HCT116 (cell line): ENCODE measurements around the gene NKRF. TPM values are rescaled to one million over a fixed set of nuclear protein-coding genes. Genes with fewer than 3 reads are reported as not detected.

ENCODE experiments used
- ATAC-seq: fragments of 200-7000 bp; cut with Tn5 transposase; 2 replicates; pipeline ENCODE4 v1.9.1; 2020; ENCODE audit warnings: mild to moderate bottlenecking, moderate library complexity
- Bru-seq: library from RNA; stranded (reverse); fragments of 400-500 nt; gene quantifications from one replicate; lab custom pipeline; 2021; lab: Mats Ljungman, UMichigan
- BruChase-seq, 2 experiments: library from RNA; stranded (reverse); fragments of 400-500 nt; gene quantifications; one replicate each; lab custom pipeline; 2021; lab: Mats Ljungman, UMichigan
- BruUV-seq: library from RNA; stranded (reverse); fragments of 400-500 nt; replicated peaks from 2 replicates; lab custom pipeline; 2021; lab: Mats Ljungman, UMichigan
- CTCF ChIA-PET: fragments of 300-600 bp; sonication (Branson Sonifier 250); formaldehyde crosslinking; loops from one replicate; lab custom pipeline; 2021; ENCODE audit warnings: antibody characterized with exemption; lab: Charles Lee
- POLR2A ChIA-PET: fragments of 300-600, 350-600 bp; sonication (Branson Sonifier 250); formaldehyde crosslinking; loops from one replicate; lab custom pipeline; 2021; ENCODE audit warnings: antibody characterized with exemption; lab: Charles Lee
- RAD21 ChIA-PET, 2 experiments: fragments of 300-600 bp; sonication (Branson Sonifier 250); formaldehyde crosslinking; loops; one replicate each; lab custom pipeline; 2023; ENCODE audit warnings: low total read pairs in 2 of 2; ENCODE audit not compliant: uncharacterized antibody in 2 of 2, unreplicated experiment in 2 of 2, low non-redundant PET in 1 of 2; lab: Charles Lee
- DNase-seq: peaks from one replicate; pipeline ENCODE4 v3.0.0-alpha.2; 2010; ENCODE audit warnings: low read depth, low spot score
- H2AFZ ChIP-seq: fragments of 200-600 bp; shearing (Covaris generic), sonication (generic); 2 replicates; pipeline ENCODE4 v1.6.1; 2017; ENCODE audit warnings: low read depth, mixed run types, mixed read lengths, antibody characterized with exemption, low read length; ENCODE audit not compliant: poor library complexity, severe bottlenecking
- H3K27ac ChIP-seq: 2 replicates; pipeline ENCODE4 v1.5.1; 2012; ENCODE audit warnings: low read depth, low read length
- H3K27me3 ChIP-seq: fragments of 200-600 bp; sonication (generic); 2 replicates; pipeline ENCODE4 v1.6.1; 2016; ENCODE audit warnings: mixed run types, low read length, mixed read lengths; ENCODE audit not compliant: insufficient read depth
- H3K36me3 ChIP-seq, 2 experiments: fragments of 200-500 bp in 1 of 2; fragments of 200-600 bp in 1 of 2; sonication (Bioruptor generic) in 1 of 2; sonication (generic) in 1 of 2; 2 replicates each; pipeline versions ENCODE4 v1.5.1 to v1.6.1; 2014 to 2016; ENCODE audit warnings: low read length in 2 of 2, inconsistent platforms in 1 of 2, mixed read lengths in 1 of 2, mixed run types in 1 of 2; ENCODE audit not compliant: insufficient read depth in 2 of 2, control insufficient read depth in 1 of 2
- H3K4me1 ChIP-seq, 2 experiments: fragments of 200-600 bp in 1 of 2; sonication (generic) in 1 of 2; 2 replicates each; pipeline versions ENCODE4 v1.5.1 to v1.6.1; 2012 to 2017; ENCODE audit warnings: low read length in 2 of 2, inconsistent platforms in 1 of 2, mild to moderate bottlenecking in 1 of 2, mixed read lengths in 1 of 2, mixed run types in 1 of 2, moderate library complexity in 1 of 2; ENCODE audit not compliant: insufficient read depth in 2 of 2, control insufficient read depth in 1 of 2
- H3K4me2 ChIP-seq: fragments of 200-600 bp; sonication (generic); 2 replicates; pipeline ENCODE4 v1.6.1; 2017; ENCODE audit warnings: mixed run types, low read length, mixed read lengths
- H3K4me3 ChIP-seq, 2 experiments: fragments of 200-600 bp in 1 of 2; sonication (generic) in 1 of 2; replicated peaks in 1 of 2; 2 replicates each; pipeline ENCODE4 v1.5.1; 2011 to 2016; ENCODE audit warnings: low read length in 2 of 2, control low read depth in 1 of 2, low read depth in 1 of 2, mild to moderate bottlenecking in 1 of 2, mixed read lengths in 1 of 2, mixed run types in 1 of 2
- H3K79me2 ChIP-seq: fragments of 200-600 bp; sonication (generic); 2 replicates; pipeline ENCODE4 v1.6.1; 2017; ENCODE audit warnings: mild to moderate bottlenecking, mixed run types, low read length, moderate library complexity, mixed read lengths; ENCODE audit not compliant: insufficient read depth
- H3K9ac ChIP-seq: fragments of 200-600 bp; sonication (generic); 2 replicates; pipeline ENCODE4 v1.6.1; 2016; ENCODE audit warnings: low read length, mixed read lengths
- H3K9me2 ChIP-seq: fragments of 200-600 bp; sonication (generic), shearing (Covaris generic); 2 replicates; pipeline ENCODE4 v1.6.1; 2017; ENCODE audit warnings: mixed run types, mild to moderate bottlenecking, moderate library complexity; ENCODE audit not compliant: insufficient read depth
- H3K9me3 ChIP-seq, 2 experiments: fragments of 200-500 bp in 1 of 2; fragments of 200-600 bp in 1 of 2; sonication (Bioruptor generic) in 1 of 2; sonication (generic) in 1 of 2; 2 replicates each; pipeline ENCODE4 v1.6.1; 2014 to 2017; ENCODE audit warnings: low read length in 2 of 2, mixed read lengths in 2 of 2, inconsistent platforms in 1 of 2, low read depth in 1 of 2, mild to moderate bottlenecking in 1 of 2, mixed run types in 1 of 2, moderate library complexity in 1 of 2; ENCODE audit not compliant: control insufficient read depth in 1 of 2, insufficient read depth in 1 of 2
- H4K20me1 ChIP-seq: fragments of 200-600 bp; sonication (generic), shearing (Covaris generic); 2 replicates; pipeline ENCODE4 v1.6.1; 2017; ENCODE audit warnings: mixed run types, mild to moderate bottlenecking, moderate library complexity; ENCODE audit not compliant: insufficient read depth
- ATF3 ChIP-seq: IDR thresholded peaks from 2 replicates; pipeline ENCODE4 v1.6.1; 2012
- CBX3 ChIP-seq: IDR thresholded peaks from 2 replicates; pipeline ENCODE4 v1.6.1; 2012; ENCODE audit warnings: low read depth
- CEBPB ChIP-seq: IDR thresholded peaks from 2 replicates; pipeline ENCODE4 v1.6.1; 2012; ENCODE audit warnings: low read depth
- CTCF ChIP-seq, 3 experiments: fragments of 200-600 bp in 1 of 3; sonication (generic) in 1 of 3; IDR thresholded peaks in 2 of 3; conservative IDR thresholded peaks in 1 of 3; 2 replicates each; pipeline ENCODE4 v1.5.1; 2012 to 2017; ENCODE audit warnings: low read depth in 2 of 3, low read length in 2 of 3, antibody characterized with exemption in 1 of 3, borderline replicate concordance in 1 of 3, control low read depth in 1 of 3, mild to moderate bottlenecking in 1 of 3, mixed read lengths in 1 of 3, mixed run types in 1 of 3, moderate library complexity in 1 of 3; ENCODE audit not compliant: insufficient read depth in 1 of 3
- ELF1 ChIP-seq: IDR thresholded peaks from 2 replicates; pipeline ENCODE4 v1.6.1; 2012; ENCODE audit warnings: low read depth, borderline replicate concordance
- EZH2 ChIP-seq: fragments of 200-600 bp; sonication (generic); IDR thresholded peaks from 2 replicates; pipeline ENCODE4 v1.6.1; 2017; ENCODE audit warnings: antibody characterized with exemption, mixed run types
- EZH2phosphoT487 ChIP-seq: fragments of 200-600 bp; IDR thresholded peaks from 2 replicates; pipeline ENCODE4 v1.6.1; 2018; ENCODE audit warnings: antibody characterized with exemption, borderline replicate concordance
- FOSL1 ChIP-seq: IDR thresholded peaks from 2 replicates; pipeline ENCODE4 v1.6.1; 2012; ENCODE audit warnings: low read depth
- JUND ChIP-seq: IDR thresholded peaks from 2 replicates; pipeline ENCODE4 v1.6.1; 2012
- POLR2A ChIP-seq: IDR thresholded peaks from 2 replicates; pipeline ENCODE4 v1.7.0; 2011; ENCODE audit warnings: borderline replicate concordance; ENCODE audit not compliant: insufficient read depth, insufficient read length; ENCODE audit errors: extremely low read depth
- POLR2AphosphoS5 ChIP-seq: IDR thresholded peaks from 2 replicates; pipeline ENCODE4 v1.6.1; 2011; ENCODE audit warnings: mild to moderate bottlenecking, low read depth, low read length, moderate library complexity
- RAD21 ChIP-seq: IDR thresholded peaks from 2 replicates; pipeline ENCODE4 v1.6.1; 2012; ENCODE audit warnings: low read depth, mild to moderate bottlenecking
- REST ChIP-seq: IDR thresholded peaks from 2 replicates; pipeline ENCODE4 v1.6.1; 2012; ENCODE audit warnings: low read depth
- SIN3A ChIP-seq: IDR thresholded peaks from 2 replicates; pipeline ENCODE4 v1.6.1; 2012; ENCODE audit warnings: low read depth
- SP1 ChIP-seq: IDR thresholded peaks from 2 replicates; pipeline ENCODE4 v1.6.1; 2012; ENCODE audit warnings: low read depth
- SRF ChIP-seq: IDR thresholded peaks from 2 replicates; pipeline ENCODE4 v1.6.1; 2012; ENCODE audit warnings: low read depth
- TCF7L2 ChIP-seq: IDR thresholded peaks from 2 replicates; pipeline ENCODE4 v1.7.0; 2011; ENCODE audit warnings: borderline replicate concordance, inconsistent platforms; ENCODE audit not compliant: insufficient read depth, insufficient read length; ENCODE audit errors: extremely low read depth
- ZFX ChIP-seq: fragments of 450-650 bp; IDR thresholded peaks from 2 replicates; pipeline ENCODE4 v1.6.1; 2017
- ZNF274 ChIP-seq: fragments of 200-500 bp; sonication (Bioruptor generic); IDR thresholded peaks from 2 replicates; pipeline ENCODE4 v1.6.1; 2014; ENCODE audit warnings: mild to moderate bottlenecking, low read depth, low read length, inconsistent platforms
- intact Hi-C: fragments of 100-400 bp; cut with micrococcal nuclease; formaldehyde crosslinking; loops from 2 replicates; pipeline ENCODE4 v1.10.0; 2022
- long read RNA-seq: library from polyadenylated mRNA; unstranded; transcript quantifications from one replicate; pipeline ENCODE4 v2.0.0, GENCODE V29; 2021; ENCODE audit not compliant: unreplicated experiment
- polyA plus RNA-seq: library from polyadenylated mRNA; unstranded; fragments of >200 nt; gene quantifications from 2 replicates; pipeline ENCODE4 v1.2.1, GENCODE V29; 2012; ENCODE audit warnings: missing spikeins
- total RNA-seq: library from RNA; stranded (reverse); gene quantifications from one replicate; pipeline ENCODE4 v1.2.1, GENCODE V29; 2021; ENCODE audit not compliant: unreplicated experiment

The NKRF gene
- total RNA-seq (22.8 TPM), Bru-seq, nascent RNA (percentile 87 among the genes with signal in this experiment), BruChase-seq, experiment 1, labeled RNA remaining after a 6-hour chase (percentile 73 among the genes with signal in this experiment), BruChase-seq, experiment 2, labeled RNA remaining after a 2-hour chase (percentile 91 among the genes with signal in this experiment)
- 6.1 and 8.2 TPM in 2 replicates for polyA plus RNA-seq
- long read RNA-seq, transcript NKRF-201 (3 exons, 3,817 nt): major isoform, 26 of 36 reads
- long read RNA-seq, partial matches to known transcripts: 1 of 36 reads
- long read RNA-seq, other reads (novel, unspliced or antisense): 7 of 36 reads

- peak within 1 kb of the TSS; percentile 85 for H3K27ac ChIP-seq
- H3K9ac ChIP-seq: peak within 1 kb of the TSS; percentile 91
- H2AFZ ChIP-seq: peak within 1 kb of the TSS; percentile 32
- no peaks in the 10 kb centered on the region for H3K9me3 ChIP-seq
- BruUV-seq: TSS peak; percentile 93
- intact Hi-C loops: no loop called here
- H3K36me3 ChIP-seq: 0 out of 4 replicates have a peak, but pooled peaks cover 0 to 2% of the 10 kb centered on the region in 2 experiments
- ATAC-seq (peak; percentile 85), DNase-seq (peak; percentile 79)
- peak within 1 kb of the TSS; percentile 76 for H3K4me2 ChIP-seq
- POLR2A ChIA-PET: interaction anchor here (1.1 kb wide), 1 partner anchor 31 kb away, joined by 3 read pairs; no protein-coding TSS in a partner anchor
- peaks cover 45% of the 10 kb centered on the region for H3K79me2 ChIP-seq
- H4K20me1 ChIP-seq: no peaks in the 10 kb centered on the region
- no peaks in the 10 kb centered on the region for H3K27me3 ChIP-seq
- CTCF ChIA-PET: no interaction called here
- RAD21 ChIA-PET: no interaction called here
- peaks cover 6 to 14% of the 10 kb centered on the region in 2 experiments; a peak in 3 of 4 replicates for H3K4me1 ChIP-seq
- no peaks in the 10 kb centered on the region for H3K9me2 ChIP-seq
- peak within 1 kb of the TSS; percentile 75 to 77 for H3K4me3 ChIP-seq
- TF ChIP-seq CEBPB (no peak), TCF7L2 (no peak), REST (no peak), ZFX (no peak), POLR2A (peak; percentile 30), ELF1 (no peak), ATF3 (no peak), EZH2phosphoT487 (no peak), JUND (no peak), SIN3A (peak; percentile 41; the same call in 1 of the 2 replicates), SP1 (no peak), SRF (no peak), POLR2AphosphoS5 (peak; percentile 89), CTCF (IDR thresholded peaks at IDR 0.05 in 2 of 3, conservative IDR thresholded peaks at IDR 0.05 in 1 of 3; ENCODE audit: borderline replicate concordance in 1 of 3, insufficient read depth in 1 of 3, low read depth in 2 of 3, low read length in 2 of 3) (no peak), ZNF274 (no peak), CBX3 (no peak), RAD21 (no peak), FOSL1 (no peak), EZH2 (no peak)
These were observed at the start of gene NKRF for GRCh38 chrX:119606280-119607017. NKRF (minus strand) TSS chrX:119606424.
